ENCODE results near the gene RFPL4AL1. TPM values are rescaled to one million over a fixed set of nuclear protein-coding genes. Genes with fewer than 3 reads are reported as not detected.

RFPL4AL1 gene
- total RNA-seq, 1 donor from 2014 or later = not detected

Other genes with a start within 250 kb of the RFPL4AL1 start
- gene SBK2, start 232.0 kb upstream of the RFPL4AL1 start, total RNA-seq = not detected
- 0.39 TPM for gene SBK3, start 223.6 kb upstream of the RFPL4AL1 start, total RNA-seq
- gene ZNF579, start 188.3 kb upstream of the RFPL4AL1 start, total RNA-seq = 14.0 TPM
- 18.4 TPM for gene FIZ1, start 169.6 kb upstream of the RFPL4AL1 start, total RNA-seq
- gene ZNF524, start 168.8 kb upstream of the RFPL4AL1 start, total RNA-seq = 13.0 TPM
- 13.6 TPM for gene ZNF865, start 163.5 kb upstream of the RFPL4AL1 start, total RNA-seq
- gene ZNF784, start 144.6 kb upstream of the RFPL4AL1 start, total RNA-seq = 9.5 TPM
- 56.5 TPM for gene ZNF580, start 128.1 kb upstream of the RFPL4AL1 start, total RNA-seq
- gene ZNF581, start 125.5 kb upstream of the RFPL4AL1 start, total RNA-seq = 22.7 TPM
- 12.3 TPM for gene CCDC106, start 120.9 kb upstream of the RFPL4AL1 start, total RNA-seq
- gene U2AF2, start 114.1 kb upstream of the RFPL4AL1 start, total RNA-seq = 195 TPM
- 78.5 TPM for gene EPN1, start 93.9 kb upstream of the RFPL4AL1 start, total RNA-seq
- not detected for gene NLRP9, start 30.7 kb upstream of the RFPL4AL1 start, total RNA-seq
- not detected for gene RFPL4A, start 10.0 kb upstream of the RFPL4AL1 start, total RNA-seq
- gene NLRP11, start 62.9 kb downstream of the RFPL4AL1 start, total RNA-seq = not detected
- gene NLRP4, start 67.4 kb downstream of the RFPL4AL1 start, total RNA-seq = not detected
- gene NLRP13, start 163.2 kb downstream of the RFPL4AL1 start, total RNA-seq = not detected
- not detected for gene NLRP8, start 178.7 kb downstream of the RFPL4AL1 start, total RNA-seq
- gene NLRP5, start 217.7 kb downstream of the RFPL4AL1 start, total RNA-seq = not detected

Measured in ureter (tissue), 1 donor.